Measurements from ENCODE around the gene ABCG4. TPM values are rescaled to one million over a fixed set of nuclear protein-coding genes. Genes with fewer than 3 reads are reported as not detected.

Gene ABCG4
- 1 to 10 TPM in 2 of 4 donors, under 1 TPM in 2; 0.13 to 1.6 (median 0.82) TPM for total RNA-seq

GRCh38 chr11:119149018-119149785 is at the start of gene ABCG4:
TSS of gene ABCG4 (plus strand) at chr11:119149052. CDS start at chr11:119149966, 914 bp downstream.
- Histone ChIP-seq H3K4me1 (peaks cover 6 to 13% of the 10 kb centered on the region in 2 donors), H3K36me3 (no peaks in the 10 kb centered on the region), H3K4me3 (replicated peaks in 1 of 3) (peak within 1 kb of the TSS; percentile 22 to 42 (median 32)), H3K27me3 (peaks cover 4% of the 10 kb centered on the region), H3K9me3 (no peaks in the 10 kb centered on the region), H3K27ac (no peak within 1 kb of the TSS)
- peak; percentile 24 for DNase-seq
- TF ChIP-seq CTCF (IDR thresholded peaks at IDR 0.05) = no peak
- no peak for TF ChIP-seq POLR2A (IDR thresholded peaks at IDR 0.05)
- 0 to 1% methylated on average over 12 to 29 of the region's 73 CpGs for WGBS, 2 donors
- intact Hi-C loops (cut with DNase I) = loop anchor here (5.0 kb wide), 1 partner anchor 48 kb away; no protein-coding TSS in a partner anchor

- intact Hi-C loops (cut with DNase I) = no loop called here
- TF ChIP-seq CTCF (IDR thresholded peaks at IDR 0.05) (no peak), POLR2A (IDR thresholded peaks at IDR 0.05) (no peak)
- Histone ChIP-seq H3K4me3 (replicated peaks in 1 of 3) (no peak overlapping the region), H3K27me3 (no peaks in the 10 kb centered on the region), H3K36me3 (peaks cover 9 to 11% of the 10 kb centered on the region in 2 donors), H3K27ac (no peak overlapping the region), H3K4me1 (peaks cover 12 to 25% of the 10 kb centered on the region in 2 donors), H3K9me3 (no peaks in the 10 kb centered on the region)
- 86 to 87% methylated on average over 6 of the region's 6 CpGs for WGBS, 2 donors
- no peak for DNase-seq
Measured at GRCh38 chr11:119099711-119100110, 49.1 kb upstream of the ABCG4 start.

GRCh38 chr11:119100246-119100970 is 48.4 kb upstream of the ABCG4 start:
- Histone ChIP-seq H3K27me3 (no peaks in the 10 kb centered on the region), H3K36me3 (peaks cover 9 to 11% of the 10 kb centered on the region in 2 donors), H3K9me3 (no peaks in the 10 kb centered on the region), H3K27ac (no peak overlapping the region), H3K4me1 (peaks cover 12 to 25% of the 10 kb centered on the region in 2 donors), H3K4me3 (replicated peaks in 1 of 3) (peak overlapping the region in 1 of 3 donors; percentile 74)
- intact Hi-C loops (cut with DNase I) = no loop called here
- WGBS, 2 donors = 45 to 48% methylated on average over 11 of the region's 11 CpGs
- TF ChIP-seq POLR2A (IDR thresholded peaks at IDR 0.05) (no peak), CTCF (IDR thresholded peaks at IDR 0.05) (peak in 1 of 6 experiments; percentile 8)
- no peak for DNase-seq

GRCh38 chr11:119100994-119101758 is 47.7 kb upstream of the ABCG4 start:
- no peak for DNase-seq

More at GRCh38 chr11:119100994-119101758, 47.7 kb upstream of the ABCG4 start:
- peaks cover 9 to 11% of the 10 kb centered on the region in 2 donors for H3K36me3 ChIP-seq
- H3K9me3 ChIP-seq = no peaks in the 10 kb centered on the region
- intact Hi-C loops (cut with DNase I) = no loop called here
- H3K27me3 ChIP-seq = no peaks in the 10 kb centered on the region
- 3% methylated on average over 19 to 26 of the region's 29 CpGs for WGBS, 2 donors
- H3K4me3 ChIP-seq (replicated peaks in 1 of 3) = peak overlapping the region; percentile 35 to 74 (median 59)
- peaks cover 12 to 23% of the 10 kb centered on the region in 2 donors for H3K4me1 ChIP-seq
- H3K27ac ChIP-seq = peak overlapping the region; percentile 85 to 91 (median 88)
- no peak for TF ChIP-seq CTCF (IDR thresholded peaks at IDR 0.05)
- no peak for TF ChIP-seq POLR2A (IDR thresholded peaks at IDR 0.05)

Data from thyroid gland (tissue), 4 donors.